ENCODE results near the gene C17orf113.

The C17orf113 gene

GRCh38 chr17:42061646-42062487 is 11.5 kb upstream of the C17orf113 start:
- no peak for DNase-seq (ENCODE audit: low spot score in 2 of 2)
- in situ Hi-C loops (cut with MboI; ENCODE audit: low sequenced_read_pairs) = no loop called here
- Histone ChIP-seq H3K9me3 (no peaks in the 10 kb centered on the region), H3K4me1 (no peaks in the 10 kb centered on the region), H3K4me3 (no peak overlapping the region), H3K27me3 (ENCODE audit: low read depth) (no peaks in the 10 kb centered on the region), H3K36me3 (replicated peaks) (no peaks in the 10 kb centered on the region)

DNA sequence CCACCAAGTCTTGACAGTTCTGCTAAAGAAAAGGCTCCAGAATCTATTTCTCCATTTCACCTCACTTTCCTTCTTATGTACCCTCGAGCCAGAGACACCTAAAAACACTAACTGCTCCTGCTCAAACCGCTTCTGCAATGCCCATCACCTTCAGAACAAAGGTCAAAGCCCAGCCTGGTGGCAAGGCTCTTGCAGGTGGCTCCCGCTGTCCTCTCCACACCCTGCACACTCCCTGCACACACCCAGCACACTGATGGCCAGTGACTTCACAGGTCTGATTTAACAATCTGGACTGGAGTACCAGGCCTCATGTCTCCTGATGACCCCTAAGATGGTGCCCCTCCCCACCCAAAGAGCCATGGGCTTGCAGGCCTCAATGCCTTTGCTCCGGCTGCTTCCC is 9.8 kb upstream of the C17orf113 start:
- Histone ChIP-seq H3K4me3 (no peak overlapping the region), H3K27me3 (ENCODE audit: low read depth) (no peaks in the 10 kb centered on the region), H3K4me1 (no peaks in the 10 kb centered on the region), H3K36me3 (replicated peaks) (no peaks in the 10 kb centered on the region), H3K9me3 (no peaks in the 10 kb centered on the region)
- in situ Hi-C loops (cut with MboI; ENCODE audit: low sequenced_read_pairs) = no loop called here
- no peak for DNase-seq (ENCODE audit: low spot score in 2 of 2)

DNA sequence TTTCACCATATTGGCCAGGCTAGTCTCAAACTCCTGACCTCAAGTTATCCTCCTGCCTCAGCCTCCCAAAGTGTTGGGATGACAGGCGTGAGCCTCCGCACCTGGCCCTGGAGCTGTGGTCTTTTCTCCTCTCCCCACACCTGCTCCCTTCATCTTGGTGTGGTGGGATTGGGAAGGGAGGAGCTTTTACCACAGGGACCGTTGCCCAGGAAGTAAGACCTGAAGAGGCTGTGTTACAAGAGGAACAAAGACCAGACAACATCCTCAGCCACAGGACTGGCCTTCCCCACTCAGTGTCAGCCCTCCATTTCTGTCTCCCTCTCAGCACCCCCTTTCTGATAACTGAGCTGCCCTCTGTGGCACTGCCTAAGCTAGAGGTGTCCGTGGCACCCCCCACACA is 9.4 kb upstream of the C17orf113 start:
- Histone ChIP-seq H3K36me3 (replicated peaks) (no peaks in the 10 kb centered on the region), H3K9me3 (no peaks in the 10 kb centered on the region), H3K4me3 (no peak overlapping the region), H3K27me3 (ENCODE audit: low read depth) (no peaks in the 10 kb centered on the region), H3K4me1 (no peaks in the 10 kb centered on the region)
- DNase-seq (ENCODE audit: low spot score in 2 of 2) = no peak
- in situ Hi-C loops (cut with MboI; ENCODE audit: low sequenced_read_pairs) = no loop called here

DNA sequence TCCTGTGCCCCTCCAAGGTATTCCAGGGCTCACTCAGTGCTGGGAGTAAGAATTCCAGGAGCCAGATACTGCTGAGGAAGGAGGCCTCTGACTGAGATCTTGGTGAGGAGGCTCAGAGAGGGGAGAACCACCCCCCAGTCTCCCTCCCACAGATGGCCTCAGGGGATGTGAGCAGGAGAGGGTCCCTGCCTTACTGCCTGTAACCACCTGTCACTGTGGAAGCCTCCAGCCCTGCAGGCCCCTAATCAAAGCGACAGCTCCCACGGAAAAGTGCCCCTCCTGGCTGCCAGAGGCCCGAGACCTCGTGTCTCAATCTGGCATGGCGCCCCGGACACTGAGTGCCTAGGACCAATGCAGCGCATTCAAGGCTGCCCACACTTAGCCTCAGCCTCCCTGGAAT is 7.7 kb upstream of the C17orf113 start:
- no peak for DNase-seq (ENCODE audit: low spot score in 2 of 2)
- H3K4me1 ChIP-seq = no peaks in the 10 kb centered on the region
- no peak overlapping the region for H3K4me3 ChIP-seq
- H3K27me3 ChIP-seq (ENCODE audit: low read depth) = peaks cover 4% of the 10 kb centered on the region; the same call in 1 of the 2 replicates
- in situ Hi-C loops (cut with MboI; ENCODE audit: low sequenced_read_pairs) = no loop called here
- no peaks in the 10 kb centered on the region for H3K36me3 ChIP-seq (replicated peaks)
- no peaks in the 10 kb centered on the region for H3K9me3 ChIP-seq

DNA sequence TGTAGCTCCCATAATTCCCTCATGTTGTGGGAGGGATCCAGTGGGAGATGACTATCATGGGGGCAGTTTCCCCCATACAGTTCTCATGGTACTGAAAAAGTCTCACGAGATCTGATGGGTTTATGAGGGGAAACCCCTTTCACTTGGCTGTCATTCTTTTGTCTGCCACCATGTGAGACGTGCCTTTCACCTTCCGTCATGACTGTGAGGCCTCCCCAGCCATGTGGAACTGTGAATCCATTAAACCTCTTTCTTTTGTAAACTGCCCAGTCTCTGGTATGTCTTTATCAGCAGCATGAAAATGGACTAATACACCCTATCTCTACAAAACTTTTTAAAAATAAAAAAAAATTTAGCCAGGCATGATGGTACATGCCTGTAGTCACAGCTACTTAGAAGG is 6.2 kb upstream of the C17orf113 start:
- in situ Hi-C loops (cut with MboI; ENCODE audit: low sequenced_read_pairs) = no loop called here
- DNase-seq (ENCODE audit: low spot score in 2 of 2) = no peak
- no peaks in the 10 kb centered on the region for H3K9me3 ChIP-seq
- H3K27me3 ChIP-seq (ENCODE audit: low read depth) = peaks cover 6% of the 10 kb centered on the region; the same call in 1 of the 2 replicates
- no peaks in the 10 kb centered on the region for H3K36me3 ChIP-seq (replicated peaks)
- H3K4me1 ChIP-seq = no peaks in the 10 kb centered on the region
- H3K4me3 ChIP-seq = no peak overlapping the region

- Histone ChIP-seq H3K4me1 (no peaks in the 10 kb centered on the region), H3K27me3 (ENCODE audit: low read depth) (peaks cover 6% of the 10 kb centered on the region; the same call in 1 of the 2 replicates), H3K4me3 (no peak overlapping the region), H3K9me3 (no peaks in the 10 kb centered on the region), H3K36me3 (replicated peaks) (no peaks in the 10 kb centered on the region)
- in situ Hi-C loops (cut with MboI; ENCODE audit: low sequenced_read_pairs) = no loop called here
- no peak for DNase-seq (ENCODE audit: low spot score in 2 of 2)
Measured at GRCh38 chr17:42055496-42055895, 5.1 kb upstream of the C17orf113 start.

GRCh38 chr17:42055027-42055426 is 4.6 kb upstream of the C17orf113 start:
- in situ Hi-C loops (cut with MboI; ENCODE audit: low sequenced_read_pairs) = no loop called here
- Histone ChIP-seq H3K27me3 (ENCODE audit: low read depth) (peaks cover 6% of the 10 kb centered on the region; the same call in 1 of the 2 replicates), H3K9me3 (no peaks in the 10 kb centered on the region), H3K4me3 (no peak overlapping the region), H3K4me1 (no peaks in the 10 kb centered on the region), H3K36me3 (replicated peaks) (no peaks in the 10 kb centered on the region)
- no peak for DNase-seq (ENCODE audit: low spot score in 2 of 2)

GRCh38 chr17:42053731-42054500 is 3.5 kb upstream of the C17orf113 start:
- no peak for DNase-seq (ENCODE audit: low spot score in 2 of 2)
- in situ Hi-C loops (cut with MboI; ENCODE audit: low sequenced_read_pairs) = no loop called here
- Histone ChIP-seq H3K27me3 (ENCODE audit: low read depth) (peaks cover 6% of the 10 kb centered on the region; the same call in 1 of the 2 replicates), H3K4me3 (no peak overlapping the region), H3K9me3 (no peaks in the 10 kb centered on the region), H3K4me1 (no peaks in the 10 kb centered on the region), H3K36me3 (replicated peaks) (no peaks in the 10 kb centered on the region)

- in situ Hi-C loops (cut with MboI; ENCODE audit: low sequenced_read_pairs) = no loop called here
Measured at GRCh38 chr17:42052346-42052877, 2.0 kb upstream of the C17orf113 start.

DNA sequence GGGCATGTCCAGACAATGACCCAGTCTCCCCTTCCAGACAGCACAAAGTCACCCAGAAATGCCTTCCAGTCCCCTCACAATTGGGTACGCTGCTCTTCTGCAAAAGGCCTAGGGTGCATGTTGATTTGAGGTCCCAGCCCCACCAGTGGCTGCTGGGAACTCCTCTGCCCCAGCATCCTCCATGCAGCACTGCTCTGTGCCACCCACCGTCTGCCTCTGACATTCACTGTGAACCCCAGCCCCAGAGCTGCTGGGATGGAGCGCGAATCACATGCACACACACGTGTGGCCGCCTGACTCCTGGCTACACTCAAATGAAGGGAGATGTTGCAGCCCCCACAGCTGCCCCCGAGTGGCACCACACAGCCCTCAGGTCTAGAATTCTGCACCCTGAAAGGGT is 1.2 kb upstream of the C17orf113 start:
- Histone ChIP-seq H3K36me3 (replicated peaks) (no peaks in the 10 kb centered on the region), H3K4me3 (no peak overlapping the region)
- in situ Hi-C loops (cut with MboI; ENCODE audit: low sequenced_read_pairs) = no loop called here

More at GRCh38 chr17:42052346-42052877, 2.0 kb upstream of the C17orf113 start:
- Histone ChIP-seq H3K9me3 (no peaks in the 10 kb centered on the region), H3K4me1 (no peaks in the 10 kb centered on the region), H3K4me3 (no peak overlapping the region), H3K27me3 (ENCODE audit: low read depth) (peaks cover 6% of the 10 kb centered on the region; the same call in 1 of the 2 replicates), H3K36me3 (replicated peaks) (no peaks in the 10 kb centered on the region)
- DNase-seq (ENCODE audit: low spot score in 2 of 2) = no peak

DNA sequence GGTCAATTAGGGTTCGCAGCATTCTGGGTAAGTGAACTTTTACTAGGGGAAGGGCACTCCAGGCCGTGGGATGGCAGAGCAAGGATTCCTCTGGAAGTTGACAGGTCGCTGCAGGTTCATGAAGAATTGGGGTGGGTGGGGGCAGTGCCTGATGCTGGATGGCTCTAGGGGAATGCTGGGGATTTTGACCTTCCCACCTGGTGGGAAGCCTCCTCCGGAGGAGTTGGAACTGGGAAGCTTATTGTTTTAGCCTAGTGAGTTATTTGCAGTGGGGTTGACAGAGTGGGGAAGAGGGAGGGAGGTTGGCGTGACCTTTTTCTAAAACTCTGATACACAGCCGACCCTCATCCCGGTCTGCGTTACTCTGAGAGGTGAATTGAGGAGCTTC is 606 bp upstream of the C17orf113 start:
- in situ Hi-C loops (cut with MboI; ENCODE audit: low sequenced_read_pairs) = no loop called here
- Histone ChIP-seq H3K27me3 (ENCODE audit: low read depth) (peaks cover 6% of the 10 kb centered on the region; the same call in 1 of the 2 replicates), H3K9me3 (no peaks in the 10 kb centered on the region), H3K4me3 (peak overlapping the region; percentile 54), H3K36me3 (replicated peaks) (no peaks in the 10 kb centered on the region), H3K4me1 (no peaks in the 10 kb centered on the region)
- no peak for DNase-seq (ENCODE audit: low spot score in 2 of 2)

More for the DNA sequence above, 1.2 kb upstream of the C17orf113 start:
- Histone ChIP-seq H3K4me1 (no peaks in the 10 kb centered on the region), H3K9me3 (no peaks in the 10 kb centered on the region), H3K27me3 (ENCODE audit: low read depth) (peaks cover 6% of the 10 kb centered on the region; the same call in 1 of the 2 replicates)
- no peak for DNase-seq (ENCODE audit: low spot score in 2 of 2)

GRCh38 chr17:42049834-42050392 is 488 bp downstream of the C17orf113 start:
- no peak for DNase-seq (ENCODE audit: low spot score in 2 of 2)
- in situ Hi-C loops (cut with MboI; ENCODE audit: low sequenced_read_pairs) = no loop called here
- Histone ChIP-seq H3K4me1 (no peaks in the 10 kb centered on the region), H3K36me3 (replicated peaks) (no peaks in the 10 kb centered on the region), H3K4me3 (peak overlapping the region; percentile 54), H3K9me3 (no peaks in the 10 kb centered on the region), H3K27me3 (ENCODE audit: low read depth) (peaks cover 6% of the 10 kb centered on the region; the same call in 1 of the 2 replicates)

DNA sequence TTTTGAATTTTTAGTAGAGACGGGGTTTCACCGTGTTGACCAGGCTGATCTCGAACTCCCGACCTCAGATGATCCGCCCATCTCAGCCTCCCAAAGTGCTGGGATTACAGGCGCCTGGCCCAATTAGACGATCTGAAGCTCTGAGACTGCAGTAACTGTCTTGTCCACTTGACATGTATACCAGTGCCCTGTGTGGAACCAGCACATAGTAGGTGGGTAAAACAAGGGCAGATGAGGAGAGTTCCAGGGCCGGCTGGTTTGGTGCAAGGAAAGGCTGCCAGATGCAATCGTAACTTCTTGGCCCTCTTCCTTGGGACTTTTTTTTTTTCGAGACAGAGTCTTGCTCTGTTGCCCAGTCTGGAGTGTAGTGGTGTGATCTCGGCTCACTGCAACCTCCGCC is 3.1 kb downstream of the C17orf113 start:
- in situ Hi-C loops (cut with MboI; ENCODE audit: low sequenced_read_pairs) = no loop called here
- no peak for DNase-seq (ENCODE audit: low spot score in 2 of 2)
- Histone ChIP-seq H3K4me3 (no peak overlapping the region), H3K27me3 (ENCODE audit: low read depth) (no peaks in the 10 kb centered on the region), H3K9me3 (no peaks in the 10 kb centered on the region), H3K4me1 (no peaks in the 10 kb centered on the region), H3K36me3 (replicated peaks) (no peaks in the 10 kb centered on the region)
